ENCODE data around the gene SAA2.
"Not testable (repeated sequence)": the region's sequence is repeated elsewhere in the genome, so short reads cannot be mapped to it uniquely, and the experiment has no call there.

The SAA2 gene

DNA sequence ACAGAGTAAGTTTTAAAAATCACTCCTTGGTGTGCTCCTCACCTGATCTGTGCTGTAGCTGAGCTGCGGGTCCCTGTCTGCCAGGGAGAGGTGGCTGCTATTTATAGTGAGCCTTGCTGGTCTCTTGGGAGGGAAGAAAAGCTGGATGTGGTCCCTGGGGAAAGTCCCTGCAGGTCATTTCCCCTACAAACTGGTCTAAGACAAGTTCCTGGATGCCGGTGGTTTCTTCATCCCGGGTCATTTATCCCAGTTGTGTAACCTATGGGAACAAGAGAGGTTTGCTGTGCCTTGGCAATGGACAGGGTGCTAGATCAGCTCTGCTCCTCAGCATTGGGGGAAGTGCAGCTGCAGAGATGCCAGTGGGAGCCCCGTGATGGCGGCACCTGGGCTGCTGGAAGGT is at the start of gene SAA2:
Gene SAA2 (minus strand): TSS at position 108 of the 400 bp plus-strand sequence. CDS start 657 bp downstream, outside the sequence.
- no peak for DNase-seq

DNA sequence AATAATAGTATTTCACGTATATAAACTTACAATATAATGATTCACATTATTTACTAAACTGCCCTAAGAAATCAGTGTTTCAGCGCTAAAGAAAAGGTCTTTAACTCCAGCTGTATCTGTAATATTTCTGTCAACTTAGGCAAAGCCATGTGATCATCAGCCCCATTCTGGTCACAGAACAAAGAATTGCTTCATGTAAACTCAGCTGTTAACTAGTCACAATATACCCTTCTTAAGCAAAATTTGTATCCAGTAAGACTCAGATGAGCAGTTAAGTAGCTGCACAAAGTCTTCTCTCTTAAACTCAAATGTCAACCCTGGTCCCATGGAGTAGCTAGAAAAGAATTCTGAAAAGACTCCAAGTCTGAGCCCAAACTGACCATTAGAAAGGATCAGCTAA is 46.8 kb upstream of the SAA2 start:
- DNase-seq = no peak

DNA sequence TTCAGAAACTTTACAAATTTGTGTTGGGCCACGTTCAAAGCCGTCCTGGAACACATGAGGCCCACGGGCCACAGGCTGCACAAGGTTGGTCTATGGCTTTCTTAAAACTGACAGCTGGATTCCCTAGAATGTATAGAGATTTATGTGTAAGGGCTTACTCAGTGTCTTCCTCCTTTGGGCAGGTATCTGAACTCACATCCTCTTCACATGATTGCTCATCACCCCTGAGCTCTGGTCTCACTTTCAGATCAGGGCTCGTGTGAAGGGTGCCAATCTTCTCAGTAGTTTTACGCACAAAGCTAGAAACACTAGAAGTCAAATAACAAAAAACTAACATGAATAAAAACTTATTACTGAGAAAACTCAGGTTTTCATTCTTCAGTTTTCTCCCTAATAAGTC is 46.4 kb upstream of the SAA2 start:
- DNase-seq = no peak

DNA sequence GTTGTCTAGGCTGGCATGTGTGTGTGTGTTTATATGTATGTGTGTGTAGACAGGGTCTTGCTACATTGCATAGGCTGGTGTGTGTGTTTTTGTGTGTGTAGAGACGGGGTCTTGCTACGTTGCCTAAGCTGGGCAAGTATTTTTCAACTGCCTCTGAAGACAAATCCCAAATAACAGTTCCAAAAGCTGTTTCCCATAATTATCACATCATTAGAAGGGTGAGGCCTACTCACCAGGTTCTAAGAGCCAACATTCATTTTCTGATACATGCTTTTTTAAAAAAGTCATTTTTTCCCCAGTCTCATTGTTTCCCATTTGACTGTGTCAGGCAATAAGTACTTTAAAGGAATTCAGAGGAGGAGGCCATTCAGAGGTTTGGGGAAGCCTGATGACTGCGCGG is 40.4 kb upstream of the SAA2 start:
- no peak for DNase-seq

DNA sequence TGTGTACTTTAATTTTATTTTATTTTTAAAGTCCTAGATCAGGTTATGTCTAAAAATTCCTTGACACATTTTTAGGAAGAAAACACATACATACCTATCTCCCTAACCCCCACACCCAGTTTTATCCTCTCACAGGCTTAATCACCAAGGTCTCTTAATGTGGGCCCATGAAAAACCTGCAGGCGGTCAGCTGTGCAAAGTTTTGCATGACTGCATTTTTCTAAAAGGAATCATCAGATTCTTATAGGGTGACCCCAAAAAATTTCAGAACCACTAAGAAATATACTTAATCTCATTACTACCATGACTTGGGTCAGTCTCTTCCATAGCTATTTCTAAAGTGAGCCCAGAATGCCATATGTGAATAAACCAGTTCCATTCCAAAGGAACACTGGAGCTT is 37.4 kb upstream of the SAA2 start:
- DNase-seq = no peak

DNA sequence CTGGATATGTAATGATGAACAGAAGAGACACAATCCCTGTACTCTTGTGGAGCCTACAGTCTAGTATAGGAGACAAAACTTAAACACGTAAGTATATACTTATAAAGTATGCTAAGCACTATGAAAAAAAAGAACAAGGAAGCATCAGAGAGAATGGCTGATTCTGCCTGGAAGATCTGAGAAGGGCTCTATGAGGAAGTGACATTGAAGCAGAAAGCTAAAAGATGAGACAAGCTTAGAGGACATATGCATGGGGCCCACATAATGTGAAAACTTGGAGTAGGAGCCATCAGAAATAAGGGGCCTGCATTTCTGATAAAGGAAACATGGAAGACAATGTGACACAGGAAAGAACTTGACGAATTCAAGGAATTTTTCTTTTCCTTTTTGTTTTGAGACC is 34.2 kb upstream of the SAA2 start:
- DNase-seq = no peak

DNA sequence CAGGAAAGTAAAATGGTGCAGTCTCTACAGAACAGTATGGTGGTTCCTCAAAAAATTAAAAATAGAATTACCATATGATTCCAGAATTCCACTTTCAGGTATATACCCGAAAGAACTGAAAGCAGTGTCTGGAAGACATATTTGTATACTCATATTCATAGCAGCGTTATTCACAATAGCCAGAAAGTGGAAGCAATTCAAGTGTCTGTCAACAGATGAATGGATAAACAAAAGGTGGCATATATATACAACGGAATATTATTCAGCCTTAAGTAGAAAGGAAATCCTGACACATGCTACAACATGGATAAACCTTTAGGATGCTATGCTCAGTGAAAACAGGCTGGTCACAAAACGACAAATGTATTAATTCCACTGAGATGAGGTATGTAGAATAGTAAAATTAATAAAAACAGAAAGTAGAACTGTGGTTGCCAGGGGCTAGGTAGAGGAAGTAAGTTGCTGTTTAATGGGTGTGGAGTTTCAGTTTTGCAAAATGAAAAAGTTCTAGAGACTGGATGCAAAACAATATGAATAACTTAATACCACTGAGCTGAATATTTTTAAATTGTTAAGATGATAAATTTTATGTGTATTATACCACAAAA is 32.1 kb upstream of the SAA2 start:
- DNase-seq = no peak

DNA sequence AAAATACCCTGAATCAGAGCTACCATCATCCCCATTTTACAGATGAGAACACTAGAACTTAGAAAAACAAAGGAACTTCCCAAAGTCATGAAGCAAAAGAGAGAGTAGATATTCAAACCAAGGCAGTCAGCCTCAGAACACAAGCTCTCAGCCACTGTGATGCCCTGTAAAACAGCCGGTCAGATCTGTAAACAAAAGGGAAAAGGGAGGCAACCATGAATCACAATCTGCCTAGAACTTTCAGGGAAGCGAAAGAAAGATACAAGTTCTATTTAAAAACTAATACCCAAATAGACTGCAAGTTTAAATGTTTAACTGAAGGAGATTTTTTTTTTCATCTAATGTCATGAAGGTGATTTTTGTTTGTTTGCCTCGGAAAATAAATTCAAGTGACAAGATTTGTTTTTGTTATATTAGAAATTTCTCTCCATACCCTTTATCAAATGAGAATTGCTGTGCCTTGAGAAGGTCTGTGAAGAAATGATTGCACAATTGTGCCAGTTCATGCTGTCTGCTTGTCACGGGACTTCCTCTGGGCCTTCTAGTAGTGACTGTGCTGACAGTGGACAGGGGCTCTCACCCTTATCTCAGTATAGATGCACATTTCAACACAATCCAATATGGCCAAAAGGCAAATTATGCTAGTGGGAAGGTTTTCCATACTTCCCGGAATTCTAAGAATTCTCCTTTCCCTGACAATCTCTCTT is 29.2 kb upstream of the SAA2 start:
- no peak for DNase-seq

DNA sequence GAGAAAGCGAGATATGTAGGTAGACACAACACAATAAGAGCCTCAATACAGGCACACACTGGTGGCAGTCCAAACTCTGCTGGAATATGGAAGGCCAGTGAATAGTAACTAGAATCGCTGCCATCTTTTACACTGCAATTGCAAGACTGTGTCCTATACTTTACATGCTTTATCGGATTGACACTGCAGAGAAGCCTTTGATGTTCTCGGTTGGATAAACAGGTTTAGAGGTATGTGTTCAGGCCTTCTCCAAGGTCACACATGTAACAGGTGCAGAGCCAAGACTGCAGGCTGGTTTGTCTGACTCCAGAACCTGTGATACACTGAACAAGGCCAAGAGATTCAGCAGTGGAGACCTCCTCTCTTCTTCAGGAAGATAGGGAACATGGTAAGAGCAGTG is 22.7 kb upstream of the SAA2 start:
- no peak for DNase-seq

DNA sequence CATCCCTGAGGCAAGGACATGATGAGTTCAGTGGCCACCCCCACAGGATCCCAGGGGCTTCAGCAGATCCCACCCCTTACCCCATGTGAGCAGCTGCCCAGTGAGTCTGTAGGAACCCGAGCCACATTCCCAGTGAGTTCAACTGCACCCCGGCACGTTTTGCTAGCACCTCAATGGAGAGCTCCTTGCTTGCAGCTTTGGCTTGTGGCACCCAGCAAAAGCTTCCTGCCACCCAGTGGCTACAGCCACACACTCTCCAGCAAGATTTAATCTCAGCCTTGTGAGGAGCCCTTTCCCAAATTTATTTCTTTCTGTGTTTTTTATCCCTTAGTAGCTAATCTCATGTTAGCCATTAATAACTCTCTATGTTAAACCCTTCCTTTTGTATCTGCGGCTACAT is 21.6 kb upstream of the SAA2 start:
- no peak for DNase-seq

DNA sequence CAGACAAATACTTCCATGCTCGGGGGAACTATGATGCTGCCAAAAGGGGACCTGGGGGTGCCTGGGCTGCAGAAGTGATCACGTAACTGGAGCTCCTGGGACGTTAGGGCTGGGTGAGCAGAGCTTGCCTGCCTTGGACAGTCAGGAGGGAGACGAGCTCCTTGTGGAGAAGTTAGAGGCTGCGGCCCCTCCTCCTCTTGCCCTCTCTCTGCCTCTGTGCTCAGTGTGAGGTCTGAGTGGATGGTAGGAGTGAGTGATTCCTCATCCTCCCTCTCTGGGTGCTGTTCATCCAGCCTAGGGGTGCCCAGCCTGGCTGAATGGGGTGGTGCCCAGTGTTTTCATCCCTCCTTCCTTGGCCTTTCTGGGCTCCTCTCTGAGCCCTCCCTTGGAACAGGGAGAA is 20.8 kb upstream of the SAA2 start:
- DNase-seq = not testable (repeated sequence)

DNA sequence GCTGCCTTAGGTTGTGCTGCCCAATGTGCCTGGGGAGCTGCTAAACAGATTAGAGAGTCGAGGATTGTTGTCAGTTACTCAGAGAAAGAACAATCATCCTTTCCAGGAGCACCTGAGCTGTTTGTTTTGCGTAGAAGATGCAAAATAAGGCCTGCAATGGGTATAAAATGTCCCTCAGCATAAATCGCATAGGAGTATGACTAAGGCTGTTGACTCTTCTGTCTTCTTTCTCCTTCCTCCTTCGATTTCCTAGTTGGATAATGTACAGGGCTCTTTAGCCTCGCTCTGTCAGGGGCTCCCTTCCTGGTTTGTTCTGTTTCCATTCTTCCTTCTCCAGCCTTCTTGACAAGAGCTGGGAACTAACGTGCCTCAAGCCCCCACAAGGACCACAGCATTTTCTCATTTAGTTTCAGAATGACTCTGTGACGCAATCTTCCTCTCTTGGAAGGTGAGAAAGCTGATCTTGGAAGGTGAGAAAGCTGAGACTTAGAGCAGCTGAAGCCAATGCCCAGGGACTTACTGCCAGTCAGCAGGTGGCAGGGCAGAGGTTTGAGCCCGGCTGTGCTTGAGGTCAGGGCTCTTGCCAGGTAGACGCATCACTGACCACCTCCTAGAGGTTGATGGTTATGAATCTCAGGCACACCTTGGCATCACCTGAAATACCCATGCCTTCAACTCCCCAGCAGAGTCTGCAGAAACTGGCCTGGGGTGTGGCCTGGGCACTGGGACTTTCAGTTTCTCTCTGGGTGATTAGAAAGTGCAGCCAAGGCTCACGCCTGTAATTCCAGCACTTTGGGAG is 19.1 kb upstream of the SAA2 start:
- not testable (repeated sequence) for DNase-seq

DNA sequence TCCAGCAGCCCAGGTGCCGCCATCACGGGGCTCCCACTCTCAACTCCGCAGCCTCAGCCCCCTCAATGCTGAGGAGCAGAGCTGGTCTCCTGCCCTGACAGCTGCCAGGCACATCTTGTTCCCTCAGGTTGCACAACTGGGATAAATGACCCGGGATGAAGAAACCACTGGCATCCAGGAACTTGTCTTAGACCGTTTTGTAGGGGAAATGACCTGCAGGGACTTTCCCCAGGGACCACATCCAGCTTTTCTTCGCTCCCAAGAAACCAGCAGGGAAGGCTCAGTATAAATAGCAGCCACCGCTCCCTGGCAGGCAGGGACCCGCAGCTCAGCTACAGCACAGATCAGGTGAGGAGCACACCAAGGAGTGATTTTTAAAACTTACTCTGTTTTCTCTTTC is 17.5 kb upstream of the SAA2 start, which contains the start of gene SAA1:
Gene SAA1 (plus strand): TSS at position 316 of the 400 bp plus-strand sequence. CDS start 624 bp downstream, outside the sequence.
- DNase-seq = no peak

DNA sequence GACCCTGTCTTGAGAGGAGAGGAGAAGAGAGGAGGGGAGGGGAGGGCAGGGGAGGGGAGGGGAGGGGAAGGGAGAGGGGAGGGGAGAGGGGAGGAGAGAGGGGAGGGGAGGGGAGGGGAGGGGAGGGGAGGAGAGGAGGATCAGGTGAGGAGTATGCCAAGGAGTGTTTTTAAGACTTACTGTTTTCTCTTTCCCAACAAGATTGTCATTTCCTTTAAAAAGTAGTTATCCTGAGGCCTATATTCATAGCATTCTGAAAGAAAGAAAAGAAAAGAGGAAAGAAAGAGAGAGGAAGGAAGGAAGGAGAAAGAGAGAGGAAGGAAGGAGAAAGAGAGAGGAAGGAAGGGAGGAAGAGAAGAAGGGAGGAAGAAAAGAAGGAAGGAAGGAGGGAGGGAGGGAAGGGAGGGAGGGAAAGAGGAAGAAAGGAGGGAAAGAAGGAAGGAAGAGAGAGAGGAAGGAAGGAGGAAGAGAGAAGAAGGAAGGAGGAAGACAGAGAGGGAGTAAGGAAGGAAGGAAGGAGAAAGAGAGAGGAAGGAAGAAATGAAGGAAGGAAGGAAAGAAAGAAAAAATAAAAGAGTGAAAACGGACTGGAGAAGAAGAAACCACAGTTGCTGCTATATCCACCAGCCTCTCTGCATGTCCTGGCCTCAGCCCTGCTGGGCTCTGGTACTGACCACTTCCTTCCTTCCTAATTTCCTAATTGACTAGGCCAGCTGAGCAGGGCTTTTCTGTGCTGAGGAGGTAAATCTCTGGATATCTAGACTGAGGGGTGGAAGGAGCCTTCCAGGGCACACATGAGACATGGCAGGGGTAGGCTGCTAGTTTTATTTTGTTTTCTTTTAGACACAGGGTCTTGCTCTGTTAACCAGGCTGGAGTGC is 16.4 kb upstream of the SAA2 start:
- no peak for DNase-seq

DNA sequence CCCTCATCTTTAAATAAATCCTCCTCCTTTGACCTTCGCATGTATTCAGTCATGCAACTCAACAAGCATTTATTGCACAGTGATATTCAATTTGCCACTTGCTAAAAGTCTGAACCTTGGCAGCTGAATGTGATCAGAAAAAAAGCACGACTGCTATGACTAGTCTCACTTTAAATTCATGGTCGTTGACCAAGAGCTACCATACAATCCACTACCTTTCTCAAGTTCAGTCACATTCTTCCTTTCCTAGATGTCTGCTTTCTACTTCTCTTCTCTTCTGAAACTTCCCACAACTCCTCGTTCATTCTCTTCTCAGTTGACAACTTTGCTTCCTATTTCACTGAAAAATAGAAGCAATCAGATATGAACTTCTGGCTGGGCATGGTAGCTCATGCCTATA is 15.6 kb upstream of the SAA2 start:
- DNase-seq = no peak

DNA sequence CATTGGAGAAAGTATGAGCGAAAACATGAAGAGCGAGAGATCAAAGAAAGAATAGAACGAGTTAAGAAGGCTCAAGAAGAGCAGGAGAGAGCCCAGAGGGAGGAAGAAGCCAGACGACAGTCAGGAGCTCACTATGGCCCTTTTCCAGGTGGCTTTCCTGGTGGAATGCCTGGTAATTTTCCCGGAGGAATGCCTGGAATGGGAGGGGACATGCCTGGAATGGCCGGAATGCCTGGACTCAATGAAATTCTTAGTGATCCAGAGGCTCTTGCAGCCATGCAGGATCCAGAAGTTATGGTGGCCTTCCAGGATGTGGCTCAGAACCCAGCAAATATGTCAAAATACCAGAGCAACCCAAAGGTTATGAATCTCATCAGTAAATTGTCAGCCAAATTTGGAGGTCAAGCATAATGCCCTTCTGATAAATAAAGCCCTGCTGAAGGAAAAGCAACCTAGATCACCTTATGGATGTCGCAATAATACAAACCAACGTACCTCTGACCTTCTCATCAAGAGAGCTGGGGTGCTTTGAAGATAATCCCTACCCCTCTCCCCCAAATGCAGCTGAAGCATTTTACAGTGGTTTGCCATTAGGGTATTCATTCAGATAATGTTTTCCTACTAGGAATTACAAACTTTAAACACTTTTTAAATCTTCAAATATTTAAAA is 14.3 kb upstream of the SAA2 start:
- not testable (repeated sequence) for DNase-seq

DNA sequence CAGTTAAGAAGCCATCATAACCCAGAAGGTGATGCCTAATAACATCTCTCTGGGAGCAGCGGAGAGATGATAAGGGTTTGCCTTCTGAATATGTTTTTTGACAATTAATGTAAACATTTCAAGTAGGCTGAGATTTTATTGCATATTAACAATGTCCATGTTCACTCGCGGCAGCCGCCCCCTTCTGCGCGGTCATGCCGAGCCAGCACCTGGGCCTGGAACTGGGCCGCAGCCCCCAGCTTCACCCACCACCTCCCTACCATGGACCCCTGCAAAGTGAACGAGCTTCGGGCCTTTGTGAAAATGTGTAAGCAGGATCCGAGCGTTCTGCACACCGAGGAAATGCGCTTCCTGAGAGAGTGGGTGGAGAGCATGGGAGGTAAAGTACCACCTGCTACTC is 13.3 kb upstream of the SAA2 start:
- no peak for DNase-seq

DNA sequence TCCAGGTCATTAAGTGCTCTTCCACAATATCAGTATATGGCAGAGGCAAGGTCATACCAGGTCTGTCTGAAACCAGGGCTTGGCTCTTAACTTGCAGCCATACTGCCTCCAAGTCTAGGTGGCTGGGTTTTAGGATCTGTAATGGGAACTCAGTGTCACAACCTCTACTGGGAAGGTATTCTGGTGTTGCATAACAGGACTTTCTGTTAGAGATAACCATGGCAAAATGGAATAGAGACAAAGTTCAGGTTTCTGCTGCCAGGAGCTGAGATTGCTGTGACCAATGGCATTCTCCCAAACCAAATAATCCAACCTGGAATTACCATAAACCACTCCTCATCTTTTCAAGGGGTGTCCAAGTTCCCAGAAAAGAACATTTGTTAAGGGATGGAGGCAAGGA is 10.8 kb upstream of the SAA2 start:
- no peak for DNase-seq

DNA sequence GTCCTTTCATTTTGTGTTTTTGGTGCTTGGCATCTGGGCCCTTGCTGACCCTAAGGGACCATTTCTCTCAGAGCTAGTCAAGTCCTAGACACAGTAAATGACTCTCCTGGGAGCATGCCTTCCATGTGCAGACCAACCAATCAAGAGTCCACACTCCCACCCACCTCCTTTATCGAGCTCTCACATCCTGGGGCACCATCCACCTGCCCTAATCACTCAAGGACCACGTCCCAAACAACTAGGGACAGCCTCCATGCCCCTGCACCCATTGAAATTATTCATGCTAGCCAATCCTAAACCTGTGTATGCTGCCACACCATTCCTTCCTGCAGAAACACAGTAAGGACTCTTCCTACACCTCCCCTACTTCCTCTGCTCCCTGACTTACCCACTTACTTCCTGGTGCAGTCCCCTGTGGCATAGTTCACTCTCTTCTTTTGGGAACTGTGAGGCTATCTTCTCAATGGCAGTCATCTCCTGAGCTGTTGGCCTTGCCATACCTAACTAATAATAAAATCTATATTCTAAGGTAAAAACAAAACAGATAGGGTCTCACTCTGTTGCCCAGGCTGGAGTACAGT is 6.4 kb upstream of the SAA2 start:
- no peak for DNase-seq

DNA sequence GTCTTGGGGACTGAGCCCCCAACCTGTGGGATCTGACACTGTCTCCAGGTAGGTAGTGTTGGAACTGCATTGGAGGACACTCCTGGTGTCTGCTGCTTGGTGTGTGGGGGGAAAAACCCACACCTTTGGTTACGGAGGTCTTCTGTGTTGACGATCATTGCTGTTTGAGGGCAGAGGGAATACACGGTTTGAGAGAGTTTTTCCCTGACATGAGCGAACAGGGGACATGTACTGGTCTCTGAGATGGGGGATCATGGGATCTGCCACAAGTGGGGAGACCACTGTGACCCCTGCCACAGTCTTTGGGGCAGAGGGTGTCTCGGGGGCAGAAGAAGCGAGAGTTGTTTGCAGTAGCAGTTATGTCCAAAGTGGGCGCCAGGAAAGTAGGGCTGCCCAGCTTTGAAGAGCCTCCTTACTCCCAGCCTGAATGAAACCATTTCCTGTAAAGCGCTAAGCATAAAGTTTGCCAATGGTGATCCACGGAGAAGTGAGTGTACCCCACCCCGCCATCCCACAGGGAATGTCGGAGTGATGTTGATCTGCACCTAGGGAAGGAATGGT is 5.4 kb upstream of the SAA2 start:
- no peak for DNase-seq

DNA sequence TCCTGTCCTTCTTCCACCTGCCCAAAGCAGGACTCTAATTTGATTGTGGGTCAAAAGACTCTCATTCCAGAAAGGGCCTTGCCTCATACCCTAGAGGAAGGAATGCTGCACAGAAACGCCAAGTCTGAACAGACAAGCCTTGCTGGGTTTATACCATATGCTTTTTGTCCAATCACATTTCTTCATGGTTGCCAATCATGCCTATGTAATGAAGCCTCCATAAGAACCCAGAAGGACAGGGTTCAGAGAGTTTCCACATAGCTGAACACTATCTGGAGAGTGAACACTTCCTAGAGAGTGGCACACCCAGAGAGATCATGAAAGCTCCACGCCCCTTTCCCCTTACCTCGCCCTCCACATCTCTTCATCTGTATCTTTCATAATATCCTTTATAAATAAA is 4.8 kb upstream of the SAA2 start:
- no peak for DNase-seq

DNA sequence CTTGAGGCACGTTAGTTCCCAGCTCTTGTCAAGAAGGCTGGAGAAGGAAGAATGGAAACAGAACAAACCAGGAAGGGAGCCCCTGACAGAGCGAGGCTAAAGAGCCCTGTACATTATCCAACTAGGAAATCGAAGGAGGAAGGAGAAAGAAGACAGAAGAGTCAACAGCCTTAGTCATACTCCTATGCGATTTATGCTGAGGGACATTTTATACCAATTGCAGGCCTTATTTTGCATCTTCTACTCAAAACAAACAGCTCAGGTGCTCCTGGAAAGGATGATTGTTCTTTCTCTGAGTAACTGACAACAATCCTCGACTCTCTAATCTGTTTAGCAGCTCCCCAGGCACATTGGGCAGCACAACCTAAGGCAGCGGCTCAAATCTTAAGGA is 1.3 kb downstream of the SAA2 start:
- not testable (repeated sequence) for DNase-seq

Measured in eye (tissue), 1 donor.